ENCODE data around the gene RPRML.
A peak's percentile ranks its signal among the peaks of the same experiment; 100 is the strongest.

Gene RPRML

GRCh38 chr17:46986366-46986765 lies 7.3 kb upstream of the RPRML start:
- Histone ChIP-seq H3K18ac (ENCODE audit: low read length) (no peak overlapping the region), H3K79me1 (ENCODE audit: low read depth, low read length) (no peaks in the 10 kb centered on the region), H3K23ac (ENCODE audit: low read depth, low read length, poor library complexity) (no peak overlapping the region), H2BK15ac (ENCODE audit: low read length) (no peak overlapping the region), H3K4me2 (ENCODE audit: insufficient read depth, low read length, poor library complexity, severe bottlenecking) (no peak overlapping the region), H3K4ac (ENCODE audit: low read length) (no peak overlapping the region), H2AK5ac (ENCODE audit: low read depth, low read length) (no peak overlapping the region), H3K14ac (ENCODE audit: low read length) (no peak overlapping the region), H3K36me3 (replicated peaks in 1 of 2; ENCODE audit: control insufficient read depth in 2 of 2, insufficient read depth in 2 of 2, low read length in 2 of 2) (no peaks in the 10 kb centered on the region), H2BK5ac (ENCODE audit: low read length) (no peak overlapping the region), H4K8ac (ENCODE audit: low read depth, low read length) (no peak overlapping the region), H3K4me1 (ENCODE audit: control insufficient read depth in 2 of 2, insufficient read depth in 1 of 2, low read depth in 1 of 2, low read length in 2 of 2) (no peaks in the 10 kb centered on the region), H4K91ac (ENCODE audit: low read depth, low read length, poor library complexity) (no peak overlapping the region), H3K9me3 (replicated peaks in 1 of 2; ENCODE audit: control insufficient read depth in 2 of 2, insufficient read depth in 1 of 2, low read depth in 1 of 2, low read length in 2 of 2) (no peaks in the 10 kb centered on the region), H2BK120ac (ENCODE audit: low read depth, low read length) (no peak overlapping the region), H2BK12ac (ENCODE audit: low read length) (no peak overlapping the region), H3K27me3 (ENCODE audit: control insufficient read depth in 3 of 3, insufficient read depth in 3 of 3, low read depth in 1 of 3, low read length in 3 of 3) (no peaks in the 10 kb centered on the region), H3K9ac (ENCODE audit: low read depth, low read length, poor library complexity) (no peak overlapping the region), H3K4me3 (ENCODE audit: low read length in 2 of 2) (peak overlapping the region in 1 of 2 donors; percentile 18), H2AFZ (ENCODE audit: low read length) (no peak overlapping the region), H3K27ac (replicated peaks; ENCODE audit: low read length) (no peak overlapping the region)
- no CpG with 5 or more reads among the region's 7 CpGs for WGBS, 2 donors (ENCODE audit: extremely low coverage in 2 of 2, insufficient read length in 2 of 2, insufficient replicate concordance in 1 of 2)
- no peak for DNase-seq (ENCODE audit: low spot score)

GRCh38 chr17:46984892-46985291 lies 5.8 kb upstream of the RPRML start:
- no peak overlapping the region for H3K4ac ChIP-seq (ENCODE audit: low read length)
- no peaks in the 10 kb centered on the region for H3K79me1 ChIP-seq (ENCODE audit: low read depth, low read length)
- no peaks in the 10 kb centered on the region for H3K9me3 ChIP-seq (replicated peaks in 1 of 2; ENCODE audit: control insufficient read depth in 2 of 2, insufficient read depth in 1 of 2, low read depth in 1 of 2, low read length in 2 of 2)
- H2BK15ac ChIP-seq (ENCODE audit: low read length) = no peak overlapping the region
- H2BK5ac ChIP-seq (ENCODE audit: low read length) = no peak overlapping the region
- H3K27me3 ChIP-seq (ENCODE audit: control insufficient read depth in 3 of 3, insufficient read depth in 3 of 3, low read depth in 1 of 3, low read length in 3 of 3) = peaks cover 0 to 2% (median 2%) of the 10 kb centered on the region in 3 experiments
- WGBS, 2 donors (ENCODE audit: extremely low coverage in 2 of 2, insufficient read length in 2 of 2, insufficient replicate concordance in 1 of 2) = no CpG with 5 or more reads among the region's 5 CpGs
- H2AK5ac ChIP-seq (ENCODE audit: low read depth, low read length) = no peak overlapping the region
- no peak overlapping the region for H3K14ac ChIP-seq (ENCODE audit: low read length)
- no peak for DNase-seq (ENCODE audit: low spot score)
- no peak overlapping the region for H3K4me3 ChIP-seq (ENCODE audit: low read length in 2 of 2)
- H3K4me1 ChIP-seq (ENCODE audit: control insufficient read depth in 2 of 2, insufficient read depth in 1 of 2, low read depth in 1 of 2, low read length in 2 of 2) = peaks cover 0 to 4% of the 10 kb centered on the region in 2 donors
- no peak overlapping the region for H3K18ac ChIP-seq (ENCODE audit: low read length)
- no peak overlapping the region for H3K9ac ChIP-seq (ENCODE audit: low read depth, low read length, poor library complexity)
- no peak overlapping the region for H2AFZ ChIP-seq (ENCODE audit: low read length)
- no peak overlapping the region for H4K8ac ChIP-seq (ENCODE audit: low read depth, low read length)
- no peak overlapping the region for H3K4me2 ChIP-seq (ENCODE audit: insufficient read depth, low read length, poor library complexity, severe bottlenecking)
- H2BK12ac ChIP-seq (ENCODE audit: low read length) = no peak overlapping the region
- no peak overlapping the region for H3K23ac ChIP-seq (ENCODE audit: low read depth, low read length, poor library complexity)
- H3K27ac ChIP-seq (replicated peaks; ENCODE audit: low read length) = no peak overlapping the region
- H3K36me3 ChIP-seq (replicated peaks in 1 of 2; ENCODE audit: control insufficient read depth in 2 of 2, insufficient read depth in 2 of 2, low read length in 2 of 2) = no peaks in the 10 kb centered on the region
- H2BK120ac ChIP-seq (ENCODE audit: low read depth, low read length) = no peak overlapping the region
- H4K91ac ChIP-seq (ENCODE audit: low read depth, low read length, poor library complexity) = no peak overlapping the region

- Histone ChIP-seq H2AFZ (ENCODE audit: low read length) (no peak overlapping the region), H3K4me1 (ENCODE audit: control insufficient read depth in 2 of 2, insufficient read depth in 1 of 2, low read depth in 1 of 2, low read length in 2 of 2) (peaks cover 0 to 4% of the 10 kb centered on the region in 2 donors), H3K4me2 (ENCODE audit: insufficient read depth, low read length, poor library complexity, severe bottlenecking) (no peak overlapping the region), H3K14ac (ENCODE audit: low read length) (no peak overlapping the region), H2BK120ac (ENCODE audit: low read depth, low read length) (no peak overlapping the region), H3K36me3 (replicated peaks in 1 of 2; ENCODE audit: control insufficient read depth in 2 of 2, insufficient read depth in 2 of 2, low read length in 2 of 2) (no peaks in the 10 kb centered on the region), H3K9ac (ENCODE audit: low read depth, low read length, poor library complexity) (no peak overlapping the region), H3K4ac (ENCODE audit: low read length) (no peak overlapping the region), H2BK15ac (ENCODE audit: low read length) (no peak overlapping the region), H3K27me3 (ENCODE audit: control insufficient read depth in 3 of 3, insufficient read depth in 3 of 3, low read depth in 1 of 3, low read length in 3 of 3) (peaks cover 0 to 6% (median 2%) of the 10 kb centered on the region in 3 experiments), H3K23ac (ENCODE audit: low read depth, low read length, poor library complexity) (no peak overlapping the region), H3K9me3 (replicated peaks in 1 of 2; ENCODE audit: control insufficient read depth in 2 of 2, insufficient read depth in 1 of 2, low read depth in 1 of 2, low read length in 2 of 2) (no peaks in the 10 kb centered on the region), H4K8ac (ENCODE audit: low read depth, low read length) (no peak overlapping the region), H4K91ac (ENCODE audit: low read depth, low read length, poor library complexity) (no peak overlapping the region), H3K18ac (ENCODE audit: low read length) (no peak overlapping the region), H2BK5ac (ENCODE audit: low read length) (no peak overlapping the region), H2AK5ac (ENCODE audit: low read depth, low read length) (no peak overlapping the region), H3K27ac (replicated peaks; ENCODE audit: low read length) (no peak overlapping the region), H3K79me1 (ENCODE audit: low read depth, low read length) (no peaks in the 10 kb centered on the region), H2BK12ac (ENCODE audit: low read length) (no peak overlapping the region), H3K4me3 (ENCODE audit: low read length in 2 of 2) (no peak overlapping the region)
- no peak for DNase-seq (ENCODE audit: low spot score)
- WGBS, 2 donors (ENCODE audit: extremely low coverage in 2 of 2, insufficient read length in 2 of 2, insufficient replicate concordance in 1 of 2) = no CpG with 5 or more reads among the region's 6 CpGs
Observed at GRCh38 chr17:46984341-46984740, 5.3 kb upstream of the RPRML start.

- H3K4me3 ChIP-seq (ENCODE audit: low read length in 2 of 2) = no peak overlapping the region
- H3K4me2 ChIP-seq (ENCODE audit: insufficient read depth, low read length, poor library complexity, severe bottlenecking) = no peak overlapping the region
- H3K9ac ChIP-seq (ENCODE audit: low read depth, low read length, poor library complexity) = no peak overlapping the region
- no peak overlapping the region for H3K14ac ChIP-seq (ENCODE audit: low read length)
- no peak overlapping the region for H2AK5ac ChIP-seq (ENCODE audit: low read depth, low read length)
- no peaks in the 10 kb centered on the region for H3K9me3 ChIP-seq (replicated peaks in 1 of 2; ENCODE audit: control insufficient read depth in 2 of 2, insufficient read depth in 1 of 2, low read depth in 1 of 2, low read length in 2 of 2)
- no peak for DNase-seq (ENCODE audit: low spot score)
- no peak overlapping the region for H2AFZ ChIP-seq (ENCODE audit: low read length)
- no peak overlapping the region for H4K91ac ChIP-seq (ENCODE audit: low read depth, low read length, poor library complexity)
- no peak overlapping the region for H3K27ac ChIP-seq (replicated peaks; ENCODE audit: low read length)
- WGBS, 2 donors (ENCODE audit: extremely low coverage in 2 of 2, insufficient read length in 2 of 2, insufficient replicate concordance in 1 of 2) = no CpG with 5 or more reads among the region's 6 CpGs
- no peak overlapping the region for H3K23ac ChIP-seq (ENCODE audit: low read depth, low read length, poor library complexity)
- no peak overlapping the region for H2BK15ac ChIP-seq (ENCODE audit: low read length)
- no peak overlapping the region for H3K4ac ChIP-seq (ENCODE audit: low read length)
- H2BK5ac ChIP-seq (ENCODE audit: low read length) = no peak overlapping the region
- no peak overlapping the region for H4K8ac ChIP-seq (ENCODE audit: low read depth, low read length)
- H3K36me3 ChIP-seq (replicated peaks in 1 of 2; ENCODE audit: control insufficient read depth in 2 of 2, insufficient read depth in 2 of 2, low read length in 2 of 2) = no peaks in the 10 kb centered on the region
- H3K18ac ChIP-seq (ENCODE audit: low read length) = no peak overlapping the region
- peaks cover 0 to 4% of the 10 kb centered on the region in 2 donors for H3K4me1 ChIP-seq (ENCODE audit: control insufficient read depth in 2 of 2, insufficient read depth in 1 of 2, low read depth in 1 of 2, low read length in 2 of 2)
- H3K27me3 ChIP-seq (ENCODE audit: control insufficient read depth in 3 of 3, insufficient read depth in 3 of 3, low read depth in 1 of 3, low read length in 3 of 3) = peaks cover 0 to 10% (median 5%) of the 10 kb centered on the region in 3 experiments
- H2BK12ac ChIP-seq (ENCODE audit: low read length) = no peak overlapping the region
- no peaks in the 10 kb centered on the region for H3K79me1 ChIP-seq (ENCODE audit: low read depth, low read length)
- H2BK120ac ChIP-seq (ENCODE audit: low read depth, low read length) = no peak overlapping the region
Observed at GRCh38 chr17:46983782-46984181, 4.7 kb upstream of the RPRML start.
